Naive thymus-derived CD4-positive, alpha-beta T cell (primary cell): ENCODE results near the gene TAGAP. TPM values are rescaled to one million over a fixed set of nuclear protein-coding genes. Genes with fewer than 3 reads are reported as not detected.
"Not testable (repeated sequence)": the region's sequence is repeated elsewhere in the genome, so short reads cannot be mapped to it uniquely, and the experiment has no call there.

ENCODE experiments used
- ATAC-seq: fragments of 150-1000 bp; cut with Tn5 transposase; 2 replicates; pipeline ENCODE4 v1.10.0; 2021; ENCODE audit warnings: mild to moderate bottlenecking, moderate library complexity
- CTCF ChIA-PET: fragments of 350-600 bp; sonication (Branson Sonifier 250); formaldehyde crosslinking; loops from one replicate; lab custom pipeline; 2021; ENCODE audit warnings: antibody characterized with exemption; lab: Charles Lee
- POLR2A ChIA-PET: fragments of 350-600 bp; sonication (Branson Sonifier 250); formaldehyde crosslinking; loops from one replicate; lab custom pipeline; 2021; ENCODE audit warnings: antibody characterized with exemption, inconsistent platforms; lab: Charles Lee
- DNase-seq, 9 donors: peaks; one replicate each; pipeline versions ENCODE4 v3.0.0 to v3.0.0-alpha.2; 2020 to 2022; ENCODE audit warnings: mixed read lengths in 1 of 9
- H3K27ac ChIP-seq: one replicate; pipeline ENCODE4 v1.7.0; 2013; ENCODE audit warnings: mild to moderate bottlenecking, low read depth, low read length, moderate library complexity
- H3K27me3 ChIP-seq, 2 donors: one replicate each; pipeline ENCODE4 v1.7.0; 2013; ENCODE audit warnings: low read length in 2 of 2, mild to moderate bottlenecking in 2 of 2, moderate library complexity in 2 of 2; ENCODE audit not compliant: control insufficient read depth in 2 of 2, insufficient read depth in 2 of 2
- H3K36me3 ChIP-seq, 3 experiments: 1 replicate in 2 of 3; 2 replicates in 1 of 3; pipeline ENCODE4 v1.7.0; 2013; ENCODE audit warnings: low read length in 3 of 3, mild to moderate bottlenecking in 3 of 3, moderate library complexity in 1 of 3; ENCODE audit not compliant: insufficient read depth in 3 of 3, control insufficient read depth in 2 of 3
- H3K4me1 ChIP-seq, 2 donors: one replicate each; pipeline ENCODE4 v1.7.0; 2013; ENCODE audit warnings: low read length in 2 of 2, mild to moderate bottlenecking in 2 of 2, moderate library complexity in 1 of 2; ENCODE audit not compliant: control insufficient read depth in 2 of 2, insufficient read depth in 2 of 2
- H3K4me3 ChIP-seq: 2 replicates; pipeline ENCODE4 v1.7.0; 2013; ENCODE audit warnings: mild to moderate bottlenecking, low read length
- H3K9me3 ChIP-seq, 3 experiments: 1 replicate in 2 of 3; 2 replicates in 1 of 3; pipeline ENCODE4 v1.7.0; 2013; ENCODE audit warnings: low read length in 3 of 3; ENCODE audit not compliant: control insufficient read depth in 2 of 3
- H3K27ac Mint-ChIP-seq, 9 donors: one replicate each; pipeline ENCODE4 v1.8.0; 2020 to 2022; ENCODE audit warnings: mixed read lengths in 9 of 9, mild to moderate bottlenecking in 8 of 9, moderate library complexity in 5 of 9, inconsistent platforms in 2 of 9
- H3K27me3 Mint-ChIP-seq, 5 donors: one replicate each; pipeline ENCODE4 v1.8.0; 2021 to 2022; ENCODE audit warnings: mixed read lengths in 5 of 5, mild to moderate bottlenecking in 1 of 5
- H3K36me3 Mint-ChIP-seq, 5 donors: one replicate each; pipeline ENCODE4 v1.8.0; 2020 to 2022; ENCODE audit warnings: mixed read lengths in 5 of 5, mild to moderate bottlenecking in 3 of 5, inconsistent platforms in 1 of 5
- H3K4me1 Mint-ChIP-seq, 7 donors: one replicate each; pipeline ENCODE4 v1.8.0; 2020 to 2022; ENCODE audit warnings: mixed read lengths in 7 of 7, mild to moderate bottlenecking in 3 of 7, inconsistent platforms in 1 of 7
- H3K4me3 Mint-ChIP-seq, 10 donors: one replicate each; pipeline ENCODE4 v1.8.0; 2020 to 2022; ENCODE audit warnings: mild to moderate bottlenecking in 10 of 10, mixed read lengths in 10 of 10, moderate library complexity in 6 of 10, inconsistent platforms in 2 of 10
- H3K9me3 Mint-ChIP-seq, 11 donors: one replicate each; pipeline ENCODE4 v1.8.0; 2020 to 2022; ENCODE audit warnings: mixed read lengths in 11 of 11, mild to moderate bottlenecking in 4 of 11, inconsistent platforms in 1 of 11, moderate library complexity in 1 of 11
- intact Hi-C, 2 donors: fragments of 100-400 bp; cut with micrococcal nuclease; formaldehyde crosslinking; loops; one replicate each; pipeline ENCODE4 v1.15.1; 2023
- polyA plus RNA-seq, 2 donors: library from polyadenylated mRNA; unstranded; fragments of 300-500 nt; fragmentation: Illumina TruSeq; gene quantifications; one replicate each; pipeline ENCODE4 v1.2.3, GENCODE V29; 2021
- total RNA-seq, 6 experiments: library from RNA in 5 of 6; stranded (reverse) in 5 of 6; gene quantifications; 1 replicate in 5 of 6; 2 replicates in 1 of 6; pipeline ENCODE4 v1.2.3 and lab custom pipeline; 2021 to 2026

The TAGAP gene
- total and polyA plus RNA-seq, 7 experiments from 2014 or later, result 53.5 to 222 (median 151) TPM

GRCh38 chr6:159013229-159013628 is 31.6 kb downstream of the TAGAP start:
- intact Hi-C loops, result no loop called here
- POLR2A ChIA-PET, result interaction anchor here (0.7 to 1.7 kb wide), 6 partner anchors 12 to 96 kb away, joined by 3 to 7 read pairs (median 4); no protein-coding TSS in a partner anchor
- Mint-ChIP-seq H3K4me1 (peaks cover 14 to 66% (median 41%) of the 10 kb centered on the region in 7 donors), H3K27ac (peak overlapping the region in 2 of 9 donors; percentile 59 to 69), H3K9me3 (peaks cover 0 to 1% (median 0%) of the 10 kb centered on the region in 11 donors), H3K27me3 (no peaks in the 10 kb centered on the region), H3K36me3 (peaks cover 0 to 9% (median 0%) of the 10 kb centered on the region in 5 donors), H3K4me3 (peak overlapping the region in 3 of 10 donors; percentile 13 to 32 (median 16))
- H3K27ac ChIP-seq, result no peak overlapping the region
- no peaks in the 10 kb centered on the region for H3K9me3 ChIP-seq
- H3K4me1 ChIP-seq, result peaks cover 31 to 49% of the 10 kb centered on the region in 2 donors
- no peaks in the 10 kb centered on the region for H3K27me3 ChIP-seq
- ATAC-seq, result peak; percentile 60
- CTCF ChIA-PET, result interaction anchor here (0.6 to 10.4 kb wide), 6 partner anchors 31 to 122 kb away, joined by 3 to 159 read pairs (median 4); partner anchors contain the start of gene TAGAP
- no peak overlapping the region for H3K4me3 ChIP-seq
- no peaks in the 10 kb centered on the region for H3K36me3 ChIP-seq
- no peak for DNase-seq

DNA sequence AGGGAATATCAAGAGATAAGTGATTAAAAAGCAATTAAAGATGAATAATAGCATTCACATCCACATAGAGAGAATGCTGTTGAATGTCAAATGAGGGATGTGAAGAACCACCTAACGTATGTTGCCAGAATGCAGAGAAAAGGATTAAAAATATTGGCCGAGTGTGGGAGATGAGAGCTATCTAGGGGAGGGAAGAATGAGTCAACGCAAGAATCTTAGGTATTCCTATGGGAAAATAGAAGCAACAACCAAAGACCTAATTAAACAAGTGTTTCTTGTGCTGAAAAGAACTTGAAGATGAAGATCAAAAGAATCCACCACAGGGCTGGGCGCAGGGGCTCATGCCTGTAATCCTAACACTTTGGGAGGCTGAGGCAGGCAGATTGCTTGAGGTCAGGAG is 32.6 kb downstream of the TAGAP start:
- Histone ChIP-seq H3K27me3 (no peaks in the 10 kb centered on the region), H3K4me1 (peaks cover 22 to 38% of the 10 kb centered on the region in 2 donors), H3K36me3 (no peaks in the 10 kb centered on the region), H3K9me3 (no peaks in the 10 kb centered on the region), H3K27ac (no peak overlapping the region), H3K4me3 (no peak overlapping the region)
- Mint-ChIP-seq H3K4me3 (no peak overlapping the region), H3K27ac (peak overlapping the region in 2 of 9 donors; percentile 26 to 31), H3K9me3 (peaks cover 0 to 1% (median 0%) of the 10 kb centered on the region in 11 donors), H3K27me3 (no peaks in the 10 kb centered on the region), H3K36me3 (peaks cover 0 to 9% (median 0%) of the 10 kb centered on the region in 5 donors), H3K4me1 (peaks cover 14 to 60% (median 36%) of the 10 kb centered on the region in 7 donors)
- ATAC-seq (no peak), DNase-seq (no peak)
- POLR2A ChIA-PET, result interaction anchor here (0.9 to 1.7 kb wide), 3 partner anchors 27 to 99 kb away, joined by 3 to 5 read pairs (median 4); no protein-coding TSS in a partner anchor
- CTCF ChIA-PET, result interaction anchor here (8.6 to 10.6 kb wide), 3 partner anchors 30 to 123 kb away, joined by 67 to 220 read pairs (median 159); partner anchors contain the start of gene TAGAP
- intact Hi-C loops, result no loop called here

- H3K4me1 ChIP-seq, result peaks cover 14 to 32% of the 10 kb centered on the region in 2 donors
- H3K4me3 ChIP-seq, ATAC-seq, DNase-seq, H3K27me3 ChIP-seq, H3K9me3 ChIP-seq, H3K36me3 Mint-ChIP-seq, intact Hi-C loops, H3K9me3 Mint-ChIP-seq, H3K36me3 ChIP-seq, H3K27ac ChIP-seq, H3K27me3 Mint-ChIP-seq: not testable (repeated sequence)
- ChIA-PET POLR2A (interaction anchor here (0.9 to 3.3 kb wide), 6 partner anchors 26 to 125 kb away, joined by 3 to 24 read pairs (median 6); no protein-coding TSS in a partner anchor), CTCF (interaction anchor here (0.6 to 10.6 kb wide), 9 partner anchors 8 to 348 kb away, joined by 3 to 220 read pairs (median 4); partner anchors contain the start of gene TAGAP)
- Mint-ChIP-seq H3K4me3 (peak overlapping the region in 1 of 10 donors; percentile 26), H3K27ac (peak overlapping the region in 1 of 9 donors; percentile 67), H3K4me1 (peaks cover 19 to 52% (median 36%) of the 10 kb centered on the region in 7 donors)
Measured at GRCh38 chr6:159010037-159010612, 34.7 kb downstream of the TAGAP start.

DNA sequence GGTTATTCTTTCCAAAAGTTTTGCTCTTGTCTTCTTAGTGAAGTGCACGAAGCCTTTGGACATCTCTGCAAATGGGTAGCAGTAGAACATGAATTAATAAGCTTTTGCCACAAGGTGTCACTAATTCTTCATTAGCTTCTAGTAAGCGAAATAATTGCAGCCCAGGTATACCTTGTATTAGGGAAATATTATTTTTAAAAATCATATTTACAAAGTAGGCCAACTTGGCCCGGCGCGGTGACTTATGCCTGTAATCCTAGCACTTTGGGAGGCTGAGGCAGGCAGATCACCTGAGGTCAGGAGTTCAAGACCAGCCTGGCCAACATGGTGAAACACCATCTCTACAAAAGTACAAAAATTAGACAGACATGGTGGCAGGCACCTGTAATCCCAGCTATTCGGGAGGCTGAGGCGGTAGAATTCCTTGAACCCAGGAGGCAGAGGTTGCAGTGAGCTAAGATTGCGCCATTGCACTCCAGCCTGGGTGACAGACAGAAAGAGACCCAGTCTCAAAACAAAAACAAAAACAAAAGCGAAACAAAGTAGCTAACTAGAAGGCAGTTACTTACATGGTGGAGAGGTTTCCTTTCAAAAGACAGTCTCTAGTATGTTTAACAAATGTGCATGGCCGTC is 36.0 kb downstream of the TAGAP start:
- Mint-ChIP-seq H3K36me3 (peaks cover 0 to 3% (median 0%) of the 10 kb centered on the region in 5 donors), H3K27ac (peak overlapping the region in 1 of 9 donors; percentile 60), H3K27me3 (no peaks in the 10 kb centered on the region), H3K4me1 (peaks cover 17 to 44% (median 27%) of the 10 kb centered on the region in 7 donors), H3K9me3 (no peaks in the 10 kb centered on the region), H3K4me3 (peak overlapping the region in 1 of 10 donors; percentile 16)
- H3K27me3 ChIP-seq, result no peaks in the 10 kb centered on the region
- H3K4me3 ChIP-seq, result no peak overlapping the region
- no peaks in the 10 kb centered on the region for H3K36me3 ChIP-seq
- peak in 8 of 9 donors; percentile 7 to 64 (median 56) for DNase-seq
- peak; percentile 79 for ATAC-seq
- no peaks in the 10 kb centered on the region for H3K9me3 ChIP-seq
- POLR2A ChIA-PET, result interaction anchor here (0.7 to 3.3 kb wide), 8 partner anchors 8 to 126 kb away, joined by 3 to 29 read pairs (median 6); partner anchors contain the start of gene RSPH3
- intact Hi-C loops, result loop anchor here (1.0 kb wide), 5 partner anchors 8 to 126 kb away; partner anchors contain the start of gene RSPH3 (in 1 of the 2)
- no peak overlapping the region for H3K27ac ChIP-seq
- CTCF ChIA-PET, result interaction anchor here (0.9 to 10.6 kb wide), 17 partner anchors 9 to 347 kb away, joined by 3 to 220 read pairs (median 5); partner anchors contain the start of genes RSPH3 and TAGAP
- H3K4me1 ChIP-seq, result peaks cover 14 to 22% of the 10 kb centered on the region in 2 donors

DNA sequence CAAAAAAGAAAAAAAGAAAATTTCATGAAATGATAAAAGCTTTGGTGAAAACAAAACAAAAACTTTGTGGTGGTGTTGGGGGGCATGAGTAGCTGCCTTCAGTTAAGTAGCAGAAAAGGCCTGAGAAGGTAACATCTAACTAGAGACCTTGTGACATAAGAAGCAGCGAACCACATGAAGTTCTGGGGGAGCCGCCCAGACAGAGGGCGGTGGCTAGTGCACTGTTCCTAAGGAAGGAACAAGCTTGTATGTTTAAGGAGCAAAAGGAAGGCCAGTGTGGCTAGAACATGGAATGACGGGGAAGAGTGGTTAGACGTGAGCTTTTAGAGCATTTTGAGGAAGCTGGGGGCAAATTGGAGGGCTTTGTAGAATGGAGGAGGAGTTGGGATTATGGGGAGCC is 37.3 kb downstream of the TAGAP start:
- Mint-ChIP-seq H3K4me1 (peaks cover 14 to 39% (median 22%) of the 10 kb centered on the region in 7 donors), H3K27me3 (no peaks in the 10 kb centered on the region), H3K27ac (peak overlapping the region in 4 of 9 donors; percentile 11 to 74 (median 42)), H3K4me3 (peak overlapping the region in 1 of 10 donors; percentile 24), H3K36me3 (peaks cover 0 to 5% (median 0%) of the 10 kb centered on the region in 5 donors), H3K9me3 (no peaks in the 10 kb centered on the region)
- H3K4me3 ChIP-seq, result no peak overlapping the region
- ChIA-PET POLR2A (interaction anchor here (0.6 to 3.3 kb wide), 5 partner anchors 55 to 128 kb away, joined by 3 to 29 read pairs (median 4); no protein-coding TSS in a partner anchor), CTCF (interaction anchor here (0.6 to 10.6 kb wide), 8 partner anchors 8 to 162 kb away, joined by 3 to 220 read pairs (median 8); partner anchors contain the start of genes RSPH3 and TAGAP)
- H3K27ac ChIP-seq, result no peak overlapping the region
- ATAC-seq (no peak), DNase-seq (no peak)
- no peaks in the 10 kb centered on the region for H3K27me3 ChIP-seq
- H3K9me3 ChIP-seq, result no peaks in the 10 kb centered on the region
- peaks cover 6 to 11% of the 10 kb centered on the region in 2 donors for H3K4me1 ChIP-seq
- intact Hi-C loops, result no loop called here
- peaks cover 0 to 2% (median 0%) of the 10 kb centered on the region in 3 experiments for H3K36me3 ChIP-seq

- POLR2A ChIA-PET, result interaction anchor here (1.4 kb wide), 1 partner anchor 99 kb away, joined by 3 read pairs; no protein-coding TSS in a partner anchor
- H3K36me3 Mint-ChIP-seq, result peaks cover 0 to 6% (median 0%) of the 10 kb centered on the region in 5 donors
- peaks cover 17 to 40% (median 24%) of the 10 kb centered on the region in 7 donors for H3K4me1 Mint-ChIP-seq
- Histone ChIP-seq H3K36me3 (peaks cover 0 to 5% (median 0%) of the 10 kb centered on the region in 3 experiments), H3K4me3 (no peak overlapping the region), H3K27me3 (no peaks in the 10 kb centered on the region), H3K4me1 (peaks cover 11 to 21% of the 10 kb centered on the region in 2 donors), H3K9me3 (no peaks in the 10 kb centered on the region), H3K27ac (no peak overlapping the region)
- intact Hi-C loops, result no loop called here
- H3K4me3 Mint-ChIP-seq, result no peak overlapping the region
- H3K27ac Mint-ChIP-seq, result no peak overlapping the region
- no peaks in the 10 kb centered on the region for H3K27me3 Mint-ChIP-seq
- H3K9me3 Mint-ChIP-seq, result no peaks in the 10 kb centered on the region
- CTCF ChIA-PET, result interaction anchor here (0.6 to 10.6 kb wide), 4 partner anchors 37 to 129 kb away, joined by 3 to 220 read pairs (median 56); partner anchors contain the start of gene TAGAP
- DNase-seq (no peak), ATAC-seq (no peak)
Measured at GRCh38 chr6:159005436-159005835, 39.4 kb downstream of the TAGAP start.
